Activated naive CD4-positive, alpha-beta T cell treated with anti-CD3 and anti-CD28 coated beads, Interleukin-2, amount 10 ng/mL, durations not matched to agents 7 days and 5 days (primary cell): ENCODE data around the gene CLIP2.
"Not testable (repeated sequence)": the region's sequence is repeated elsewhere in the genome, so short reads cannot be mapped to it uniquely, and the experiment has no call there.

Source experiments
- CTCF ChIA-PET: fragments of 350-600 bp; sonication (Branson Sonifier 250); formaldehyde crosslinking; loops from one replicate; lab custom pipeline; 2021; ENCODE audit warnings: antibody characterized with exemption; lab: Charles Lee
- DNase-seq: peaks from one replicate; pipeline ENCODE4 v3.0.0-alpha.2; 2020
- H3K27ac Mint-ChIP-seq: one replicate; pipeline ENCODE4 v1.8.0; 2021; ENCODE audit warnings: mild to moderate bottlenecking, moderate library complexity, mixed read lengths
- H3K27me3 Mint-ChIP-seq: one replicate; pipeline ENCODE4 v1.8.0; 2021; ENCODE audit warnings: mild to moderate bottlenecking, mixed read lengths
- H3K36me3 Mint-ChIP-seq: one replicate; pipeline ENCODE4 v1.8.0; 2021; ENCODE audit warnings: mixed read lengths
- H3K4me1 Mint-ChIP-seq: one replicate; pipeline ENCODE4 v1.8.0; 2021; ENCODE audit warnings: mixed read lengths
- H3K4me3 Mint-ChIP-seq: one replicate; pipeline ENCODE4 v1.8.0; 2021; ENCODE audit warnings: mild to moderate bottlenecking, moderate library complexity, mixed read lengths
- H3K9me3 Mint-ChIP-seq: one replicate; pipeline ENCODE4 v1.8.0; 2021; ENCODE audit warnings: mixed read lengths

CLIP2 gene

DNA sequence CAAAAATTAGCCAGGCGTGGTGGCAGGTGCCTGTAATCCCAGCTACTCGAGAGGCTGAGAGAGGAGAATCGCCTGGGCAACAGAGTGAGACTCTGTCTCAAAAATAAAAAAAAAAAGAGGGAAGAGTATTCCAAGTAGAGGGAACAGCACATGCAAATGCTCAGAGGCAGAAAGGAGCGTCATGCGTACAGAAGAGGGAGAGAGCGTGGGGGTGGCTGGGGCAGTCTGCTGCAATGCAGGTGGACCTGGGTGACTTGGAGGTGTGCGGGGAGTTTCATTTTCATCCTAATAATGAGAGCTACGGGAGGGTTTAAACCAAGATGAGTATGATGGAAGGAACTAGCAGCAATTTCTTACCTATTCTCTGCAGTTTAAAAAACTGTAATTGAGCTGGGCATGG, 28.8 kb downstream of the CLIP2 start:
- Mint-ChIP-seq H3K4me3 (no peak overlapping the region), H3K27me3 (peaks cover 9% of the 10 kb centered on the region), H3K9me3 (no peaks in the 10 kb centered on the region), H3K4me1 (no peaks in the 10 kb centered on the region), H3K27ac (no peak overlapping the region), H3K36me3 (no peaks in the 10 kb centered on the region)
- DNase-seq = no peak
- CTCF ChIA-PET = no interaction called here

GRCh38 chr7:74320645-74321221, 31.5 kb downstream of the CLIP2 start:
- Mint-ChIP-seq H3K36me3 (no peaks in the 10 kb centered on the region), H3K27me3 (peaks cover 4% of the 10 kb centered on the region), H3K9me3 (no peaks in the 10 kb centered on the region), H3K4me1 (no peaks in the 10 kb centered on the region), H3K27ac (no peak overlapping the region), H3K4me3 (no peak overlapping the region)
- CTCF ChIA-PET = no interaction called here
- no peak for DNase-seq

- H3K4me1 Mint-ChIP-seq, H3K4me3 Mint-ChIP-seq, H3K9me3 Mint-ChIP-seq, H3K36me3 Mint-ChIP-seq, H3K27me3 Mint-ChIP-seq, DNase-seq, CTCF ChIA-PET, H3K27ac Mint-ChIP-seq: not testable (repeated sequence)
These were observed 33.7 kb downstream of the CLIP2 start for GRCh38 chr7:74322892-74323291.

DNA sequence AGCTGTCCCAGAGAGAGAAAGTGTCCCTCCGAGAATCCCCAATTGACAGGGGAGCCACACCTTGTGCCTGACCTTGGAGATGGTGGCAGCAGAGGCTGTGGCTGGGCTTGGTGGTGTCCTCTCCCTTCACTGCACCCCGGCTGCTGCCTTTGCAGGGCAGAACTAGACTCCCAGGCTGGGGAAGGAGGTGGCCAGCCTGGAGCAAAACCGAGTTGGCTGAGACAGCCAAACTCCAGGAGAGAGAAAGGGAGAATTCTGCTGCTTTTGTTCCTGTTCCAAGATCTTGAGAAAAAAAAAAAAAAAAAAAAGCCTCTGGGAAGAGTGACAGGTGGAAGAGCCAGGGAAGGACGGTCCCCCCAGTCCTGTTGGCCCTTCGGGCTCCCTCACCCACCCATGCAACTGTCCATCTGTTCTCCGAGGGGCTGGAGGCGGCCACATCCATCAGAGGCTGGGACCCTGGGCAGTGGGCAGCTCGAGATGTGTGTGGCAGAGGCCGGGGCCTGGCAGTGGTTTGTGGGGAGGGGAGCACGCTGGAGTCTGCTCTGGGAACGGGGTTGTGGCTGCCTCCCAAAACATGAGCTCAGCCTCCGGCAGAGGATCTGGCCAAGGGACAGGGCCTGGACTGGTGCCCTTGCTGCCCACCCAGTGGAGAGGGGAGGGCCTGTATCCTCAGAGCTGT, 35.5 kb downstream of the CLIP2 start:
- CTCF ChIA-PET = no interaction called here
- Mint-ChIP-seq H3K27ac (no peak overlapping the region), H3K4me1 (no peaks in the 10 kb centered on the region), H3K9me3 (no peaks in the 10 kb centered on the region), H3K4me3 (no peak overlapping the region), H3K27me3 (peaks cover 7% of the 10 kb centered on the region), H3K36me3 (no peaks in the 10 kb centered on the region)
- no peak for DNase-seq

DNA sequence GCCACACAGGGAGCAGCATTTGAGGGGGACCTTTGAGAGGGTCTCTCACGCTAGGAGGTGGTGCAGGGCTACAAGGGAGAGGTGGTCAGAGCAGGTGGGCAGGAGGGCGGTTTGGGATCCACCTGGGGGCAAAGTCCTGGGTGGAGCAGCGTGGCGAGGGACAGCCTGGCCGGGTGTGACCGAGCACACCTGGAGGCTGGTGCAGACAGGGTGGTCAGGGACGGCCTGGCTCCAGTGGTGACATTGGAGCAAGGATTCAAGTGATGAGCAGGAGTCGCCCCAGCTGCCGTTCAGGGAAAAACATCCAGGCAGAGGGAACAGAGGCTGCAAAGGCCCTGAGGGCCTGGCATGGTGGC, 36.0 kb downstream of the CLIP2 start:
- H3K27ac Mint-ChIP-seq = no peak overlapping the region
- no peak overlapping the region for H3K4me3 Mint-ChIP-seq
- no peaks in the 10 kb centered on the region for H3K9me3 Mint-ChIP-seq
- H3K27me3 Mint-ChIP-seq = peaks cover 5% of the 10 kb centered on the region
- CTCF ChIA-PET = no interaction called here
- H3K36me3 Mint-ChIP-seq = no peaks in the 10 kb centered on the region
- H3K4me1 Mint-ChIP-seq = no peaks in the 10 kb centered on the region
- no peak for DNase-seq

DNA sequence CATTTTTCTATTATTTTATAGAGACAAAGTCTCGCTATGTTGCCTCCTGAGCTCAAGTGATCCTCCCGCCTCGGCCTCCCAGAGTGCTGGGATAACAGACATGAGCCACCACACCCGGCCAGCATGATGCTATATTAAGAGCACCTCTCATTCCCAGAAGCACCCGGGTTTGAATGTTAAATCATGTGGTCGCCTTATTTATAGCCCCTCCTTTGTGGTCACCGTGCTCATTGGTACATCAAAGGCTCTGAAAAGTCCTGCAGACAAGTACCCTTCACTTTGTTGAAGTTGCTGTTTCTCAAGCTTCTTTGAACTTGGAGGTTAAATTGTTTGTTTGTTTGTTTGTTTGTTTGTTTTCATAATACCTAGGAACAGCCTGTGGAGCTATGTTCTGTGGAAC, 40.0 kb downstream of the CLIP2 start:
- H3K4me3 Mint-ChIP-seq = no peak overlapping the region
- H3K9me3 Mint-ChIP-seq = no peaks in the 10 kb centered on the region
- H3K36me3 Mint-ChIP-seq = no peaks in the 10 kb centered on the region
- H3K27ac Mint-ChIP-seq = no peak overlapping the region
- CTCF ChIA-PET = no interaction called here
- no peak for DNase-seq
- no peaks in the 10 kb centered on the region for H3K4me1 Mint-ChIP-seq
- peaks cover 11% of the 10 kb centered on the region for H3K27me3 Mint-ChIP-seq

DNA sequence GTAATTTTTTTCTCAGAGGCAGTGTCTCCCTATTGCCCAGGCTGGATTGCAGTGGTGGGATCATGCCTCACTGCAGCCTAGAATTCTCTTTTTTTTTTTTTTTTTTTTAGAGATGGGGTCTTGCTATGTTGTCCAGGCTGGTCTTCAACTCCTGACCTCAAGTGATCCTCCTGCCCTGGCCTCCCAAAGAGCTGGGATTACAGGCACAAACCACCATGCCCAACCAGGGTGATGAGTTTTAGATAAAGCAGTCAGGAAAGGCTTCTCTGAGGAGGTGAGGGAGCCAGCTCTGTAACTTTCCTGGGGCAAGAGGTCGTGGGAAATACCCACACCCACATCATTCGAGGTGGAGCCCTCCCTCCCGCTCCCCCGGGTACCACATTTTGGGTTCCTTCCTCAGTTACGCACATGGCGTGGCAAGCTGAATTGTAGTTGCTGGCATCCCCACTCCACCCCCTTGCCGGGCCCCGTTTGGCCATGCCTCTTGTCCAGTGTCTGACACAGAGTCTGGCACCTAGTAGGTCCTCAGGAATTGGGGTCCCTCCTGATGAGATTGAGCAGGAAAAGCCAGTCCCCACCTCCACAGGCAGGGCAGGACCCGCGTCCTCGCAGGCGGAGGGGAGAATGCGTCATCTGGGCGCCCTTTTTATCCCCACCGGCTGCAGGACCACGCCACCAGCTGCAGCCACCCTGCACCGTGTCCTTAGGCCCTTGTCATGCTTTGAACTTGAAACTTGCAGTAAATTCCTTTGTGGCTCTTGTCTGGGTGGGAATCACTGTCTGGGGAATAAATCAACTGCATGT, 43.4 kb downstream of the CLIP2 start:
- CTCF ChIA-PET = no interaction called here
- Mint-ChIP-seq H3K36me3 (no peaks in the 10 kb centered on the region), H3K27ac (no peak overlapping the region), H3K27me3 (peaks cover 14% of the 10 kb centered on the region), H3K9me3 (no peaks in the 10 kb centered on the region), H3K4me3 (no peak overlapping the region), H3K4me1 (no peaks in the 10 kb centered on the region)
- DNase-seq = no peak

DNA sequence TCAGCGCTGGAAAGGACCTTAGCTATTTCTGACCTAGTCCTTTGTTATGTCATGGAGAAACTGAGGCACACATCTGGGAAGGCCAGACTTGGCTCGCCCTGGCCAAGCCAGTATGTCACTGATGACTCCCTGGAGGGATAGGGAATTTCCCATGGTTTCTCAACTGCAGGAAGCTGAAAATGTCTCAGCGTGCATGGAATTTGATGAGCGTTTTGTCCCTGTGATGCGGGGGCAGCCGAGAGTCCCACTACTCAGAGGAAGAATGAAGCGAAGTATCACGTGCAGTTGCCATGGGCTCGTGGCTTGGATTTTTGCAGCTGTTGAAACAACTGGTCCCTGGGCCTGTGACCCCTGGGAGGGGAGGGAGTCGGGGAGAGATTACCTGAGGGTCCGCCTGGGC, 44.8 kb downstream of the CLIP2 start:
- CTCF ChIA-PET = no interaction called here
- H3K4me3 Mint-ChIP-seq = no peak overlapping the region
- H3K27me3 Mint-ChIP-seq = peaks cover 10% of the 10 kb centered on the region
- H3K4me1 Mint-ChIP-seq = peaks cover 2% of the 10 kb centered on the region
- H3K36me3 Mint-ChIP-seq = no peaks in the 10 kb centered on the region
- H3K9me3 Mint-ChIP-seq = no peaks in the 10 kb centered on the region
- no peak overlapping the region for H3K27ac Mint-ChIP-seq
- DNase-seq = no peak

GRCh38 chr7:74337926-74338325, 48.7 kb downstream of the CLIP2 start:
- Mint-ChIP-seq H3K27me3 (peaks cover 5% of the 10 kb centered on the region), H3K36me3 (no peaks in the 10 kb centered on the region), H3K4me1 (peaks cover 2% of the 10 kb centered on the region), H3K9me3 (no peaks in the 10 kb centered on the region), H3K4me3 (no peak overlapping the region), H3K27ac (no peak overlapping the region)
- DNase-seq = no peak
- CTCF ChIA-PET = no interaction called here

- Mint-ChIP-seq H3K4me3 (no peak overlapping the region), H3K4me1 (peaks cover 2% of the 10 kb centered on the region), H3K27me3 (peaks cover 5% of the 10 kb centered on the region), H3K36me3 (no peaks in the 10 kb centered on the region), H3K27ac (no peak overlapping the region), H3K9me3 (no peaks in the 10 kb centered on the region)
- no peak for DNase-seq
- CTCF ChIA-PET = no interaction called here
These were observed 49.3 kb downstream of the CLIP2 start for GRCh38 chr7:74338366-74339108.

- CTCF ChIA-PET, H3K4me3 Mint-ChIP-seq: not testable (repeated sequence)
These were observed 50.4 kb downstream of the CLIP2 start for GRCh38 chr7:74339648-74340047.

DNA sequence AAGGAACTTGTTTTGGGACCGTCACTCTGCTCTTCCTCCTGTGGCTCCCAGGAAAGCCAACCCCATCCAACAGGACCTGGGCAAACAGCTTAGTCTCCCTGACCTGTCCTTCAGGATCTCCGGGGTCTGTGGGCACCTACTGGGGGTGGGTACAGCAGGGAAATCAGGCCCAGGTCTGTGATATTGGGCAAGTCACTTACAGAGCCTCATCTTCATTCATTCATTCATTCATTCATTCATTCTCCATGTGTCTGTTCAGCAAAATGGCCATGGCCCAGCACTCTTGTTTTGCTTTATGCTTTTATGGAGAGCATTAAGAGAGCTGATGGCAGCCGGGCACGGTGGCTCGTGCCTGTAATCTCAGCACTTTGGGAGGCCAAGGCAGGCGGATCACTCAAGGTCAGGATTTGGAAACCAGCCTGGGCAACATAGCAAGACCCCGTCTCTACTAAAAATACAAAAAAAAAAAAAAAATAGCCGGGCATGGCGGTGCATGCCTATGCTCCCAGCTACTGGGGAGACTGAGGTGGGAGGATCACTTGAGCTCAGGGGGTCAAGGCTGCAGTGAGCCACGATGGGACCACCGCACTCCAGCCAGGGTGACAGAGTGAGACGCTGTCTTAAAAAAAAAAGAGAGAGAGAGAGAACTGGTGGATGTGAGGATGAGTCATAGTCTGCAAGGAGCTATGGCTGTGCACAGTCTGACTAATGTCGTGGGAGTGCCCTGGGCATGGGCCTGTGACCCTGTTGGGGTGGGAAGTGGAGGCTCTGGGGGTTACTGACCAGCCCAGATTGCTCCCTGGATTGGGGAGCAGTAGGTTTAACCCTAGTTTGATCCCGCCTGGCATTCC, 54.3 kb downstream of the CLIP2 start:
- H3K36me3 Mint-ChIP-seq = no peaks in the 10 kb centered on the region
- H3K9me3 Mint-ChIP-seq = no peaks in the 10 kb centered on the region
- H3K4me1 Mint-ChIP-seq = no peaks in the 10 kb centered on the region
- H3K27ac Mint-ChIP-seq = no peak overlapping the region
- no peak for DNase-seq
- CTCF ChIA-PET = interaction anchor here (0.6 to 0.9 kb wide), 3 partner anchors 41 to 261 kb away, joined by 3 to 4 read pairs (median 3); no protein-coding TSS in a partner anchor
- no peaks in the 10 kb centered on the region for H3K27me3 Mint-ChIP-seq
- H3K4me3 Mint-ChIP-seq = no peak overlapping the region

More at GRCh38 chr7:74339648-74340047, 50.4 kb downstream of the CLIP2 start:
- not testable (repeated sequence) for H3K4me1 Mint-ChIP-seq, H3K27me3 Mint-ChIP-seq, H3K9me3 Mint-ChIP-seq, H3K27ac Mint-ChIP-seq, DNase-seq, H3K36me3 Mint-ChIP-seq

- no peaks in the 10 kb centered on the region for H3K36me3 Mint-ChIP-seq
- no peaks in the 10 kb centered on the region for H3K4me1 Mint-ChIP-seq
- no peak for DNase-seq
- H3K4me3 Mint-ChIP-seq = no peak overlapping the region
- H3K27ac Mint-ChIP-seq = no peak overlapping the region
- H3K9me3 Mint-ChIP-seq = no peaks in the 10 kb centered on the region
- CTCF ChIA-PET = interaction anchor here (0.7 kb wide), 1 partner anchor 120 kb away, joined by 4 read pairs; no protein-coding TSS in a partner anchor
- H3K27me3 Mint-ChIP-seq = no peaks in the 10 kb centered on the region
These were observed 54.9 kb downstream of the CLIP2 start for GRCh38 chr7:74344132-74344496.

DNA sequence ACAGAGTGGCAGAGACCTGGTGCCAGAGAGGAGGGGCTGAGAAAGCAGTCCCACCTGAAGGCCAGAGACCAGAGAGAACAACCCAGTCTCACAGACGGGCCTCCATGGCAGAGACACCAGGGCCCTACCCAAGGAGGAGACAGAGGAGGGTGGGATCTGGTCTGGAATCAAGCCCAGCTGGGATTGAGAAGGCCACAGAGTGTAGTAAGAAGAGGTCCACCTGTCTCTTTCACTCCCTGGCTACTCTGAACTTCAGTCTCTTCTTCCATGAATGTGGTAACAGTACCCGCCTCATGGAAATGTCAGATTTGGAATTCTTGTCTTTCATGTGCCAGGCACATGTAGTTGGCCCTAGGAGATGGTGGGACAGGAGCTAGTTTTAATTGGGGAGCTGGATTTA, 55.6 kb downstream of the CLIP2 start:
- H3K36me3 Mint-ChIP-seq = no peaks in the 10 kb centered on the region
- H3K4me3 Mint-ChIP-seq = no peak overlapping the region
- no peaks in the 10 kb centered on the region for H3K4me1 Mint-ChIP-seq
- CTCF ChIA-PET = no interaction called here
- H3K27me3 Mint-ChIP-seq = no peaks in the 10 kb centered on the region
- DNase-seq = no peak
- no peaks in the 10 kb centered on the region for H3K9me3 Mint-ChIP-seq
- H3K27ac Mint-ChIP-seq = no peak overlapping the region
